T-helper 2 cell treated with Interferon-gamma antibody and Interleukin-4, amounts not matched to agents 5 μg/mL and 100 μg/mL, for 36 hours (primary cell): Measurements from ENCODE around the gene TFE3.
"Not testable (repeated sequence)": the region's sequence is repeated elsewhere in the genome, so short reads cannot be mapped to it uniquely, and the experiment has no call there.

Experiments
- DNase-seq: peaks from one replicate; pipeline ENCODE4 v3.0.0; 2021; ENCODE audit warnings: low spot score
- H3K27ac Mint-ChIP-seq: one replicate; pipeline ENCODE4 v1.8.0; 2021; ENCODE audit warnings: mild to moderate bottlenecking, mixed read lengths
- H3K27me3 Mint-ChIP-seq: one replicate; pipeline ENCODE4 v1.8.0; 2021; ENCODE audit warnings: low read depth, mixed read lengths
- H3K36me3 Mint-ChIP-seq: one replicate; pipeline ENCODE4 v1.8.0; 2021; ENCODE audit warnings: low read depth, mixed read lengths
- H3K4me1 Mint-ChIP-seq: one replicate; pipeline ENCODE4 v1.8.0; 2021; ENCODE audit warnings: low read depth, mixed read lengths
- H3K4me3 Mint-ChIP-seq: one replicate; pipeline ENCODE4 v1.8.0; 2022; ENCODE audit warnings: mild to moderate bottlenecking, moderate library complexity, mixed read lengths
- H3K9me3 Mint-ChIP-seq: one replicate; pipeline ENCODE4 v1.8.0; 2021; ENCODE audit warnings: mixed read lengths

Gene TFE3

GRCh38 chrX:49001521-49002090 lies 41.6 kb downstream of the TFE3 start:
- Mint-ChIP-seq H3K4me1 (peaks cover 24% of the 10 kb centered on the region), H3K27me3 (no peaks in the 10 kb centered on the region), H3K36me3 (peaks cover 35% of the 10 kb centered on the region), H3K27ac (peak overlapping the region; percentile 96), H3K9me3 (no peaks in the 10 kb centered on the region), H3K4me3 (peak overlapping the region; percentile 100)
- no peak for DNase-seq

- H3K4me1 Mint-ChIP-seq: peaks cover 24% of the 10 kb centered on the region
- H3K27me3 Mint-ChIP-seq: no peaks in the 10 kb centered on the region
- H3K36me3 Mint-ChIP-seq: peaks cover 37% of the 10 kb centered on the region
- peak overlapping the region; percentile 100 for H3K4me3 Mint-ChIP-seq
- no peaks in the 10 kb centered on the region for H3K9me3 Mint-ChIP-seq
- no peak overlapping the region for H3K27ac Mint-ChIP-seq
- no peak for DNase-seq
Measured at GRCh38 chrX:49000636-49001035, 42.5 kb downstream of the TFE3 start.

- H3K4me1 Mint-ChIP-seq: peaks cover 24% of the 10 kb centered on the region
- H3K36me3 Mint-ChIP-seq: peaks cover 43% of the 10 kb centered on the region
- H3K27ac Mint-ChIP-seq: no peak overlapping the region
- no peaks in the 10 kb centered on the region for H3K27me3 Mint-ChIP-seq
- H3K4me3 Mint-ChIP-seq: no peak overlapping the region
- no peak for DNase-seq
- H3K9me3 Mint-ChIP-seq: no peaks in the 10 kb centered on the region
Measured at GRCh38 chrX:48999030-48999429, 44.1 kb downstream of the TFE3 start.

- Mint-ChIP-seq H3K9me3 (no peaks in the 10 kb centered on the region), H3K36me3 (peaks cover 45% of the 10 kb centered on the region), H3K27ac (no peak overlapping the region), H3K4me3 (no peak overlapping the region), H3K27me3 (no peaks in the 10 kb centered on the region), H3K4me1 (peaks cover 21% of the 10 kb centered on the region)
- no peak for DNase-seq
Measured at GRCh38 chrX:48998391-48998790, 44.8 kb downstream of the TFE3 start.

GRCh38 chrX:48997865-48998264 lies 45.3 kb downstream of the TFE3 start:
- Mint-ChIP-seq H3K9me3 (no peaks in the 10 kb centered on the region), H3K27ac (no peak overlapping the region), H3K36me3 (peaks cover 49% of the 10 kb centered on the region), H3K4me3 (no peak overlapping the region), H3K4me1 (peaks cover 21% of the 10 kb centered on the region), H3K27me3 (no peaks in the 10 kb centered on the region)
- DNase-seq: no peak

GRCh38 chrX:48997455-48997854 lies 45.7 kb downstream of the TFE3 start:
- no peak overlapping the region for H3K27ac Mint-ChIP-seq
- no peaks in the 10 kb centered on the region for H3K27me3 Mint-ChIP-seq
- no peaks in the 10 kb centered on the region for H3K9me3 Mint-ChIP-seq
- peaks cover 51% of the 10 kb centered on the region for H3K36me3 Mint-ChIP-seq
- peaks cover 21% of the 10 kb centered on the region for H3K4me1 Mint-ChIP-seq
- H3K4me3 Mint-ChIP-seq: no peak overlapping the region
- no peak for DNase-seq

GRCh38 chrX:48996969-48997368 lies 46.2 kb downstream of the TFE3 start:
- H3K9me3 Mint-ChIP-seq: no peaks in the 10 kb centered on the region
- no peak overlapping the region for H3K4me3 Mint-ChIP-seq
- H3K4me1 Mint-ChIP-seq: peaks cover 21% of the 10 kb centered on the region
- H3K36me3 Mint-ChIP-seq: peaks cover 55% of the 10 kb centered on the region
- no peaks in the 10 kb centered on the region for H3K27me3 Mint-ChIP-seq
- no peak for DNase-seq
- H3K27ac Mint-ChIP-seq: no peak overlapping the region

- Mint-ChIP-seq H3K27ac (no peak overlapping the region), H3K36me3 (peaks cover 48% of the 10 kb centered on the region), H3K4me1 (peaks cover 2% of the 10 kb centered on the region), H3K4me3 (no peak overlapping the region), H3K27me3 (no peaks in the 10 kb centered on the region), H3K9me3 (no peaks in the 10 kb centered on the region)
- DNase-seq: no peak
Measured at GRCh38 chrX:48992341-48992740, 50.8 kb downstream of the TFE3 start.

GRCh38 chrX:48989483-48989882 lies 53.7 kb downstream of the TFE3 start:
- H3K4me3 Mint-ChIP-seq: no peak overlapping the region
- no peaks in the 10 kb centered on the region for H3K4me1 Mint-ChIP-seq
- no peak overlapping the region for H3K27ac Mint-ChIP-seq
- H3K27me3 Mint-ChIP-seq: no peaks in the 10 kb centered on the region
- H3K9me3 Mint-ChIP-seq: no peaks in the 10 kb centered on the region
- H3K36me3 Mint-ChIP-seq: peaks cover 41% of the 10 kb centered on the region
- no peak for DNase-seq

GRCh38 chrX:48983896-48984295 lies 59.3 kb downstream of the TFE3 start:
- Mint-ChIP-seq H3K36me3 (peaks cover 38% of the 10 kb centered on the region), H3K4me1 (no peaks in the 10 kb centered on the region), H3K27me3 (no peaks in the 10 kb centered on the region), H3K27ac (no peak overlapping the region), H3K9me3 (no peaks in the 10 kb centered on the region), H3K4me3 (no peak overlapping the region)
- DNase-seq: no peak

- H3K4me1 Mint-ChIP-seq: no peaks in the 10 kb centered on the region
- no peaks in the 10 kb centered on the region for H3K9me3 Mint-ChIP-seq
- H3K27ac Mint-ChIP-seq: no peak overlapping the region
- H3K36me3 Mint-ChIP-seq: peaks cover 35% of the 10 kb centered on the region
- H3K4me3 Mint-ChIP-seq: no peak overlapping the region
- no peaks in the 10 kb centered on the region for H3K27me3 Mint-ChIP-seq
- no peak for DNase-seq
Measured at GRCh38 chrX:48983081-48983480, 60.1 kb downstream of the TFE3 start.

GRCh38 chrX:48981178-48981577 lies 62.0 kb downstream of the TFE3 start:
- H3K36me3 Mint-ChIP-seq: peaks cover 37% of the 10 kb centered on the region
- no peaks in the 10 kb centered on the region for H3K4me1 Mint-ChIP-seq
- no peak overlapping the region for H3K27ac Mint-ChIP-seq
- DNase-seq: no peak
- H3K27me3 Mint-ChIP-seq: no peaks in the 10 kb centered on the region
- no peaks in the 10 kb centered on the region for H3K9me3 Mint-ChIP-seq
- H3K4me3 Mint-ChIP-seq: no peak overlapping the region

- not testable (repeated sequence) for H3K4me3 Mint-ChIP-seq, H3K4me1 Mint-ChIP-seq, DNase-seq, H3K27me3 Mint-ChIP-seq, H3K9me3 Mint-ChIP-seq, H3K27ac Mint-ChIP-seq
- peaks cover 38% of the 10 kb centered on the region for H3K36me3 Mint-ChIP-seq
Measured at GRCh38 chrX:48980341-48980740, 62.8 kb downstream of the TFE3 start.
